H9 (cell line): ENCODE results near the gene DPH6. TPM values are rescaled to one million over a fixed set of nuclear protein-coding genes. Genes with fewer than 3 reads are reported as not detected.

ENCODE experiments used
- DNase-seq: peaks from one replicate; pipeline ENCODE4 v3.0.0-alpha.2; 2017
- H2AFZ ChIP-seq: one replicate; pipeline ENCODE4 v1.6.1; 2013; ENCODE audit warnings: mild to moderate bottlenecking, low read length, control low read depth, moderate library complexity
- H2AK5ac ChIP-seq: 2 replicates; pipeline ENCODE4 v1.6.1; 2013; ENCODE audit warnings: low read length, control low read depth, mixed read lengths; ENCODE audit not compliant: insufficient read length
- H2BK120ac ChIP-seq: one replicate; pipeline ENCODE4 v1.6.1; 2013; ENCODE audit warnings: low read depth, mild to moderate bottlenecking, low read length, control low read depth, inconsistent platforms; ENCODE audit not compliant: poor library complexity, severe bottlenecking
- H2BK12ac ChIP-seq: 2 replicates; pipeline ENCODE4 v1.6.1; 2013; ENCODE audit warnings: low read length, control low read depth, mixed read lengths, low read depth; ENCODE audit not compliant: insufficient read length
- H2BK15ac ChIP-seq: 2 replicates; pipeline ENCODE4 v1.6.1; 2013; ENCODE audit warnings: low read depth, low read length, control low read depth
- H2BK20ac ChIP-seq: one replicate; pipeline ENCODE4 v1.6.1; 2013; ENCODE audit warnings: low read depth, mild to moderate bottlenecking, low read length, control low read depth, inconsistent platforms; ENCODE audit not compliant: poor library complexity, severe bottlenecking
- H2BK5ac ChIP-seq: 2 replicates; pipeline ENCODE4 v1.6.1; 2013; ENCODE audit warnings: low read length, control low read depth, mixed read lengths; ENCODE audit not compliant: insufficient read length
- H3K14ac ChIP-seq: 2 replicates; pipeline ENCODE4 v1.6.1; 2013; ENCODE audit warnings: low read length, control low read depth; ENCODE audit not compliant: insufficient read depth
- H3K18ac ChIP-seq: 2 replicates; pipeline ENCODE4 v1.6.1; 2013; ENCODE audit warnings: low read depth, mild to moderate bottlenecking, mixed read lengths, low read length, control low read depth; ENCODE audit not compliant: insufficient read length
- H3K23ac ChIP-seq: 2 replicates; pipeline ENCODE4 v1.6.1; 2013; ENCODE audit warnings: low read length, control low read depth, mixed read lengths, low read depth; ENCODE audit not compliant: insufficient read length
- H3K23me2 ChIP-seq: 2 replicates; pipeline ENCODE4 v1.6.1; 2013; ENCODE audit warnings: low read depth, mild to moderate bottlenecking, mixed read lengths, low read length, control low read depth; ENCODE audit not compliant: insufficient read length, poor library complexity, severe bottlenecking
- H3K27ac ChIP-seq: 2 replicates; pipeline ENCODE4 v1.5.1; 2013; ENCODE audit warnings: low read length, control low read depth, mixed read lengths, low read depth; ENCODE audit not compliant: insufficient read length
- H3K27me3 ChIP-seq: 2 replicates; pipeline ENCODE4 v1.6.1; 2013; ENCODE audit warnings: low read length, control low read depth, inconsistent platforms; ENCODE audit not compliant: insufficient read depth
- H3K4ac ChIP-seq: 2 replicates; pipeline ENCODE4 v1.6.1; 2013; ENCODE audit warnings: low read depth, mild to moderate bottlenecking, control low read depth, inconsistent platforms, low read length, moderate library complexity
- H3K4me1 ChIP-seq: 2 replicates; pipeline ENCODE4 v1.6.1; 2013; ENCODE audit warnings: low read length, control low read depth, inconsistent platforms; ENCODE audit not compliant: insufficient read depth
- H3K4me2 ChIP-seq: 2 replicates; pipeline ENCODE4 v1.6.1; 2013; ENCODE audit warnings: low read length, control low read depth, mixed read lengths; ENCODE audit not compliant: insufficient read length, insufficient read depth
- H3K56ac ChIP-seq: 2 replicates; pipeline ENCODE4 v1.6.1; 2013; ENCODE audit warnings: low read depth, mild to moderate bottlenecking, mixed read lengths, low read length, control low read depth; ENCODE audit not compliant: insufficient read length
- H3K79me1 ChIP-seq: 2 replicates; pipeline ENCODE4 v1.6.1; 2013; ENCODE audit warnings: low read depth, mild to moderate bottlenecking, moderate library complexity, low read length, control low read depth, inconsistent platforms; ENCODE audit not compliant: insufficient read depth, poor library complexity, severe bottlenecking
- H3K79me2 ChIP-seq: 2 replicates; pipeline ENCODE4 v1.6.1; 2013; ENCODE audit warnings: low read length, control low read depth, inconsistent platforms; ENCODE audit not compliant: insufficient read depth
- H3K9ac ChIP-seq: 2 replicates; pipeline ENCODE4 v1.6.1; 2013; ENCODE audit warnings: low read length, control low read depth, mixed read lengths; ENCODE audit not compliant: insufficient read length; ENCODE audit errors: extremely low read depth
- H3K9me3 ChIP-seq: one replicate; pipeline ENCODE4 v1.6.1; 2013; ENCODE audit warnings: low read depth, low read length, inconsistent platforms; ENCODE audit not compliant: control insufficient read depth
- H3T11ph ChIP-seq: one replicate; pipeline ENCODE4 v1.6.1; 2013; ENCODE audit warnings: mild to moderate bottlenecking, low read length, control low read depth, inconsistent platforms
- H4K20me1 ChIP-seq: one replicate; pipeline ENCODE4 v1.6.1; 2013; ENCODE audit not compliant: control insufficient read depth, insufficient read length, insufficient read depth
- H4K5ac ChIP-seq: 2 replicates; pipeline ENCODE4 v1.6.1; 2013; ENCODE audit warnings: low read depth, mild to moderate bottlenecking, mixed read lengths, low read length, control low read depth; ENCODE audit not compliant: insufficient read length
- H4K8ac ChIP-seq: replicated peaks from 2 replicates; pipeline ENCODE4 v1.6.1; 2013; ENCODE audit warnings: low read length, control low read depth, mixed read lengths, low read depth; ENCODE audit not compliant: insufficient read length
- H4K91ac ChIP-seq: 2 replicates; pipeline ENCODE4 v1.6.1; 2013; ENCODE audit warnings: low read depth, mild to moderate bottlenecking, moderate library complexity, mixed read lengths, low read length, control low read depth; ENCODE audit not compliant: insufficient read length
- H3K27ac Mint-ChIP-seq, 3 experiments: 2 replicates in 2 of 3; 3 replicates in 1 of 3; pipeline ENCODE4 v1.8.0; 2020 to 2021; ENCODE audit warnings: mixed read lengths in 3 of 3, mild to moderate bottlenecking in 1 of 3, moderate library complexity in 1 of 3
- H3K27me3 Mint-ChIP-seq: 2 replicates; pipeline ENCODE4 v1.8.0; 2021; ENCODE audit warnings: low read depth, mild to moderate bottlenecking, moderate library complexity, mixed read lengths
- H3K36me3 Mint-ChIP-seq, 3 experiments: 2 replicates in 2 of 3; 3 replicates in 1 of 3; pipeline ENCODE4 v1.8.0; 2020 to 2021; ENCODE audit warnings: low read depth in 3 of 3, mixed read lengths in 3 of 3; ENCODE audit not compliant: insufficient read depth in 1 of 3
- H3K4me1 Mint-ChIP-seq, 2 experiments: 2 replicates each; pipeline ENCODE4 v1.8.0; 2020; ENCODE audit warnings: mixed read lengths in 2 of 2
- H3K4me3 Mint-ChIP-seq, 2 experiments: 2 replicates in 1 of 2; 3 replicates in 1 of 2; pipeline ENCODE4 v1.8.0; 2020 to 2021; ENCODE audit warnings: mild to moderate bottlenecking in 2 of 2, mixed read lengths in 2 of 2, moderate library complexity in 1 of 2
- H3K9me3 Mint-ChIP-seq, 2 experiments: 2 replicates in 1 of 2; 3 replicates in 1 of 2; pipeline ENCODE4 v1.8.0; 2020; ENCODE audit warnings: mild to moderate bottlenecking in 2 of 2, mixed read lengths in 2 of 2, moderate library complexity in 1 of 2
- CTCF ChIP-seq: fragments of 200-600 bp; sonication (generic); conservative IDR thresholded peaks from 3 replicates; pipeline ENCODE4 v1.8.0; 2021; ENCODE audit warnings: antibody characterized with exemption, mild to moderate bottlenecking
- WGBS: extraction: QIAGEN DNeasy Blood & Tissue Kit; methylation state at CpG from one replicate; pipeline ENCODE4 v1.1.7; 2013; ENCODE audit warnings: missing lambda C conversion rate, low lambda C conversion rate, mixed read lengths; ENCODE audit not compliant: insufficient read length; ENCODE audit errors: extremely low coverage; 5-methylcytosine and 5-hydroxymethylcytosine counted together
- total RNA-seq: library from RNA; stranded (reverse); gene quantifications from 2 replicates; pipeline ENCODE4 v1.2.1, GENCODE V29; 2021

DPH6 gene
- total RNA-seq, 1 experiment from 2014 or later = 42.0 TPM

- DNase-seq = no peak
- H3K9me3 ChIP-seq = no peaks in the 10 kb centered on the region
- H3K56ac ChIP-seq = no peak overlapping the region
- no peaks in the 10 kb centered on the region for H3K27me3 Mint-ChIP-seq
- no peak overlapping the region for H3K27ac ChIP-seq
- no peak overlapping the region for H2BK5ac ChIP-seq
- H3K18ac ChIP-seq = no peak overlapping the region
- no peak overlapping the region for H4K91ac ChIP-seq
- H2BK15ac ChIP-seq = no peak overlapping the region
- H3K23ac ChIP-seq = no peak overlapping the region
- no peaks in the 10 kb centered on the region for H3K9me3 Mint-ChIP-seq
- H3K4me3 Mint-ChIP-seq = no peak overlapping the region
- no peak overlapping the region for H3K4me2 ChIP-seq
- H4K5ac ChIP-seq = no peak overlapping the region
- no peak overlapping the region for H3K27ac Mint-ChIP-seq
- no peak overlapping the region for H2AK5ac ChIP-seq
- H4K8ac ChIP-seq = no peak overlapping the region
- H3K79me1 ChIP-seq = no peaks in the 10 kb centered on the region
- H4K20me1 ChIP-seq = no peaks in the 10 kb centered on the region
- no peak overlapping the region for H2BK12ac ChIP-seq
- H2AFZ ChIP-seq = no peak overlapping the region
- H3K9ac ChIP-seq = no peak overlapping the region
- H3K14ac ChIP-seq = no peak overlapping the region
- H3K36me3 Mint-ChIP-seq = no peaks in the 10 kb centered on the region
- H3K79me2 ChIP-seq = no peaks in the 10 kb centered on the region
- H2BK20ac ChIP-seq = no peak overlapping the region
- H3K4me1 Mint-ChIP-seq = no peaks in the 10 kb centered on the region
- WGBS = no CpG with 5 or more reads among the region's 1 CpG
- H3K23me2 ChIP-seq = no peaks in the 10 kb centered on the region
- H3K27me3 ChIP-seq = no peaks in the 10 kb centered on the region
- no peak overlapping the region for H3T11ph ChIP-seq
- no peak overlapping the region for H2BK120ac ChIP-seq
- TF ChIP-seq CTCF = no peak
- H3K4ac ChIP-seq = no peak overlapping the region
- no peaks in the 10 kb centered on the region for H3K4me1 ChIP-seq
Observed at GRCh38 chr15:35410775-35411174, 135.2 kb downstream of the DPH6 start.
